ENCODE measurements around the gene ADD2. TPM values are rescaled to one million over a fixed set of nuclear protein-coding genes. Genes with fewer than 3 reads are reported as not detected.

Gene ADD2
- total RNA-seq, 1 donor from 2014 or later = not detected

GRCh38 chr2:70771446-70771845 is 3.4 kb upstream of the ADD2 start:
- Histone ChIP-seq H3K36me3 (ENCODE audit: control insufficient read depth, insufficient read depth, low read length) (no peaks in the 10 kb centered on the region), H3K27me3 (ENCODE audit: control insufficient read depth, insufficient read depth, low read length) (peaks cover 33% of the 10 kb centered on the region), H3K4me3 (ENCODE audit: low read depth, low read length) (no peak overlapping the region)
- TF ChIP-seq, protein P1, sequence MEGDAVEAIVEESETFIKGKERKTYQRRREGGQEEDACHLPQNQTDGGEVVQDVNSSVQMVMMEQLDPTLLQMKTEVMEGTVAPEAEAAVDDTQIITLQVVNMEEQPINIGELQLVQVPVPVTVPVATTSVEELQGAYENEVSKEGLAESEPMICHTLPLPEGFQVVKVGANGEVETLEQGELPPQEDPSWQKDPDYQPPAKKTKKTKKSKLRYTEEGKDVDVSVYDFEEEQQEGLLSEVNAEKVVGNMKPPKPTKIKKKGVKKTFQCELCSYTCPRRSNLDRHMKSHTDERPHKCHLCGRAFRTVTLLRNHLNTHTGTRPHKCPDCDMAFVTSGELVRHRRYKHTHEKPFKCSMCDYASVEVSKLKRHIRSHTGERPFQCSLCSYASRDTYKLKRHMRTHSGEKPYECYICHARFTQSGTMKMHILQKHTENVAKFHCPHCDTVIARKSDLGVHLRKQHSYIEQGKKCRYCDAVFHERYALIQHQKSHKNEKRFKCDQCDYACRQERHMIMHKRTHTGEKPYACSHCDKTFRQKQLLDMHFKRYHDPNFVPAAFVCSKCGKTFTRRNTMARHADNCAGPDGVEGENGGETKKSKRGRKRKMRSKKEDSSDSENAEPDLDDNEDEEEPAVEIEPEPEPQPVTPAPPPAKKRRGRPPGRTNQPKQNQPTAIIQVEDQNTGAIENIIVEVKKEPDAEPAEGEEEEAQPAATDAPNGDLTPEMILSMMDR (IDR thresholded peaks at IDR 0.05; ENCODE audit: insufficient read depth, low read length, severe bottlenecking) = no peak
- FAIRE-seq (no peak), DNase-seq (ENCODE audit: low read depth) (no peak)

DNA sequence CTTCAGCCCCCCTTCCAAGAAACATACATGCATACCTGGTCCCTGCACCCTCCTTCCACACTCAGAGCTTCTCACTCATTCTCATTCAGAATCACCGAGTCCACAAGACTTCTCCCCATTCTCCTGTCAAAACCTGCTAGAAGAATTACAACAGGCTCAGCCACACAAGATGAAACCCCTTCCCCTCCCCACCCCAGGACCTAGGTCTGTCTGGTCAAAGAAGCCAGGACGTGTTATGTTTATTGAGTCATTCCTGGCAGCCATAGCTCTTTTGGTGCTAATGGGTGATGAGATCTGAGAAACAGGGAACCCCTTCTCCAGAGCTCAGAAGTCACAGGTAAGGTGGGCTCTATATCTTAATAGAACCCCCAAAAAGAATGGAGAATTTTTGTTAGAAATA is 1.4 kb upstream of the ADD2 start:
- Histone ChIP-seq H3K4me3 (ENCODE audit: low read depth, low read length) (no peak overlapping the region), H3K27me3 (ENCODE audit: control insufficient read depth, insufficient read depth, low read length) (peaks cover 32% of the 10 kb centered on the region), H3K36me3 (ENCODE audit: control insufficient read depth, insufficient read depth, low read length) (no peaks in the 10 kb centered on the region)
- FAIRE-seq (peak; percentile 60), DNase-seq (ENCODE audit: low read depth) (no peak)
- TF ChIP-seq, protein P1 (IDR thresholded peaks at IDR 0.05; ENCODE audit: insufficient read depth, low read length, severe bottlenecking) = no peak

- FAIRE-seq (no peak), DNase-seq (ENCODE audit: low read depth) (no peak)
- TF ChIP-seq, protein P1 (IDR thresholded peaks at IDR 0.05; ENCODE audit: insufficient read depth, low read length, severe bottlenecking) = no peak
- Histone ChIP-seq H3K27me3 (ENCODE audit: control insufficient read depth, insufficient read depth, low read length) (peaks cover 32% of the 10 kb centered on the region), H3K4me3 (ENCODE audit: low read depth, low read length) (no peak overlapping the region), H3K36me3 (ENCODE audit: control insufficient read depth, insufficient read depth, low read length) (no peaks in the 10 kb centered on the region)
Observed at GRCh38 chr2:70768590-70769085, 638 bp upstream of the ADD2 start.

DNA sequence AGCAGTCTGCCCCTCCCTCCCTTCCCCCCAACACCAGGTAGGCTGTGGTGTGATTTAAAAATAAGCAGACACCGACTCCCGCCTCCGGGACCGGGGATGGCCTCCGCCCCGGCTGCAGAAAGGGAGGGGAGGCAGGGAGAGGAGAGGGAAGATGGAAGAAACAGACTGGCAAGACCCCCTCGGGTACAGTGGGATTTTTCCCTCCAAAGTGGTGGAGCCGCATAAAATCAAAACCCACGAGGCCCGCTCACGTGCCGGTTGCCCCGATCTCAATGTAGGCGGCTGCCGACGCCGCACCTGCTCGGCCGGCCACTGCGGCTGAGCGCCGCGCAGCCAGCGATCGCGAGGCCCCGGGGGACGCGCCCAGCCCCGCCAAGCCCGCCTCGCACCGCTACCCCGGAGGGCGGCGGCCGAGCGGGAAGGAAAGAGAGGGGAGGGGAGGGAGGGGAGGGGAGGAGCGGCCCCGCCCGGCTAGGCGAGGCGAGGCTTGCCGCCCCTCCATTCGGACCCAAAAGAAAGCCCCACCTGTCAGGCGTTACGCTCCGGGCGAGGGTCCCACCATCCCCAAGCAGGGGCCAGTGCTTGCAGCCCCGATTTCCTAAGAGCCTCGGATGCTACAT is 811 bp downstream of the ADD2 start:
- Histone ChIP-seq H3K36me3 (ENCODE audit: control insufficient read depth, insufficient read depth, low read length) (no peaks in the 10 kb centered on the region), H3K4me3 (ENCODE audit: low read depth, low read length) (no peak overlapping the region), H3K27me3 (ENCODE audit: control insufficient read depth, insufficient read depth, low read length) (peaks cover 32% of the 10 kb centered on the region)
- FAIRE-seq (no peak), DNase-seq (ENCODE audit: low read depth) (no peak)
- TF ChIP-seq, protein P1 (IDR thresholded peaks at IDR 0.05; ENCODE audit: insufficient read depth, low read length, severe bottlenecking) = no peak

DNA sequence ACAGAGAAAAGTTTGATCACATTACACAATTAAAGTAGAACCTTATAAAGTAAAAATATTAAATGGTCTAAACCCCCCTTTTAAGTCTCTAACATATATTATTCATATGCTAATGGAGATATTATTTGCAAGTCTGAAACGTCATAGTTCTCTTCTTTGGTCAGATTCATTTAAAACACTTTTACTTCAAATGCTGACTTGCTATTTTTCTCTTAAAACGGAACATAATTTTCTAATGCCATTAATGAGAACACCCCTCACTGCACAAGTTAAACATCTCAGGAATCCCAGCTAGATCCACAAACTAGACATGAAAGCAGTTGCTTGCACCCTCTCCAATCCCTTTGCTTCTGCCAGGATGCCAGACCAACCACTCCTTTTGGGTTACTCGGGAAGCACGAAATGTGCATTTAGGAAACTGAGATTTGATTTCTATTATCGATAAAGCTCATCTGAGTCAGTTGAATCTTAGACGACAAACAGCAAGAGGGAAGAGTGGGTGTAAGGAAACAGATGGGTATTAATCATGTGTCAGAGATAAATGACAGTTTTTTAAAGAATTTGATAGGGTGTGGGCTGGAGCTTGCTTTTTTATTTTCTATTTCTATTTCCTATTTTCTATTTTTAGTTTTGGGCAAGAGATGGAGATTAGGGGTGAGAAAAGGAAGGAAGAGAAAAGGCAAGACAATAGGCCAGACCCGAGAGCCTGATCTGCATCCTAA is 1.5 kb downstream of the ADD2 start:
- H3K4me3 ChIP-seq (ENCODE audit: low read depth, low read length) = no peak overlapping the region
- peaks cover 32% of the 10 kb centered on the region for H3K27me3 ChIP-seq (ENCODE audit: control insufficient read depth, insufficient read depth, low read length)
- FAIRE-seq (no peak), DNase-seq (ENCODE audit: low read depth) (no peak)
- TF ChIP-seq, protein P1 (IDR thresholded peaks at IDR 0.05; ENCODE audit: insufficient read depth, low read length, severe bottlenecking) = no peak
- no peaks in the 10 kb centered on the region for H3K36me3 ChIP-seq (ENCODE audit: control insufficient read depth, insufficient read depth, low read length)
